GM10266 (cell line): Measurements from ENCODE around the gene UGCG.
"Not testable (repeated sequence)": the region's sequence is repeated elsewhere in the genome, so short reads cannot be mapped to it uniquely, and the experiment has no call there.

ENCODE experiments used
- DNase-seq: peaks from one replicate; pipeline ENCODE4 v3.0.0; 2012; ENCODE audit errors: extremely low spot score
- TF ChIP-seq, protein P1 (sequence below): IDR thresholded peaks from 2 replicates; pipeline ENCODE4 v1.5.1; 2012; ENCODE audit warnings: mild to moderate bottlenecking, low read depth; ENCODE audit not compliant: control insufficient read depth, insufficient read depth; ENCODE audit errors: missing control alignments

The UGCG gene

DNA sequence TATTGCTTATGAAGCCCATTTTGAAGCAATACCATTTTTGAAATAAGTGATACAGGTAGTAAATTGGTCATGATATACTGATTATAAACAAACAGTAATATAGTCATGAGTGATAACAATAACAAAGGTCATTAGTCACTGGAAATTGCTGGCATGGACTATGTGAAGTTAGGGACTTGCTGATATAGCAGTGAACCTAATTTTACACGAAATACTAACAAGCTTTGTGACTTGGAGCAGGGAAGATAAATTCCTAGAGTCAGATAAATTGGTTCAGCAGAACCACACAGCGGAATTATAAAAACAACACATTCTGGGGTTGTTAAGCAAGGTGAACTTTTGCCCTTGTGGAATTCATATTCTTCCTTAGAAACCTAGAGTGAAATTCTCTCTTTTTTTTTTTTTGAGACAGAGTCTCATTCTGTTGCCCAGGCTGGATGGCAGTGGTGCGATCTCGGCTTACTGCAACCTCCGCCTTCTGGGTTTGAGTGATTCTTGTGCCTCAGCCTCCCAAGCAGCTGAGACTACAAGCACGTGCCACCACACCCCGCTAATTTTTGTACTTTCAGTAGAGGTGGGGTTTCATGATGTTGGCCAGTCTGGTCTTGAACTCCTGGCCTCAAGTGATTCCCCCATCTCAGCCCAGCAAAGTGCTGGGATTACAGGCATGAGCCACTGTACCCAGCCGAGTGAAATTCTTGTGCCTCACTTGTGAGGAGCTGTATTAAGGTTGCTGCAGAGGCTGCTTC, 6.0 kb downstream of the UGCG start:
- TF ChIP-seq, protein P1, sequence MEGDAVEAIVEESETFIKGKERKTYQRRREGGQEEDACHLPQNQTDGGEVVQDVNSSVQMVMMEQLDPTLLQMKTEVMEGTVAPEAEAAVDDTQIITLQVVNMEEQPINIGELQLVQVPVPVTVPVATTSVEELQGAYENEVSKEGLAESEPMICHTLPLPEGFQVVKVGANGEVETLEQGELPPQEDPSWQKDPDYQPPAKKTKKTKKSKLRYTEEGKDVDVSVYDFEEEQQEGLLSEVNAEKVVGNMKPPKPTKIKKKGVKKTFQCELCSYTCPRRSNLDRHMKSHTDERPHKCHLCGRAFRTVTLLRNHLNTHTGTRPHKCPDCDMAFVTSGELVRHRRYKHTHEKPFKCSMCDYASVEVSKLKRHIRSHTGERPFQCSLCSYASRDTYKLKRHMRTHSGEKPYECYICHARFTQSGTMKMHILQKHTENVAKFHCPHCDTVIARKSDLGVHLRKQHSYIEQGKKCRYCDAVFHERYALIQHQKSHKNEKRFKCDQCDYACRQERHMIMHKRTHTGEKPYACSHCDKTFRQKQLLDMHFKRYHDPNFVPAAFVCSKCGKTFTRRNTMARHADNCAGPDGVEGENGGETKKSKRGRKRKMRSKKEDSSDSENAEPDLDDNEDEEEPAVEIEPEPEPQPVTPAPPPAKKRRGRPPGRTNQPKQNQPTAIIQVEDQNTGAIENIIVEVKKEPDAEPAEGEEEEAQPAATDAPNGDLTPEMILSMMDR, result no peak
- DNase-seq, result no peak

DNA sequence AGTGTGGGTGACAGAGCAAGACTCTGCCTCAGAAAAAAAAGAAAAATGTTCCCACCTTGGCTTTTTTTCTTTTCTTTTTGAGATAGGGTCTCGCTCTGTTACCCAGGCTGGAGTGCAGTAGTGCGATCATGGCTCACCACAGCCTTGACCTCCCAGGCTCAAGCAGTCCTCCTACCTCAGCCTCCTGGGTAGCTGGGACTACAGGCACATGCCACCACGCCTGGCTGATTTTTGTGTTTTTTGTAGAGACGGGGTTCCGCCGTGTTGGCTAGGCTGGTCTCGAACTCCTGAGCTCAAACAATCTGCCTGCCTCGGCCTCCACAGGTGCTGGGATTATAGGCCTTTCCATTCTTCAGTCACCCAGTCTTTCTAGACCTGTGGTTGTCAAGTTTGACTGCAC, 6.9 kb downstream of the UGCG start:
- not testable (repeated sequence) for DNase-seq

DNA sequence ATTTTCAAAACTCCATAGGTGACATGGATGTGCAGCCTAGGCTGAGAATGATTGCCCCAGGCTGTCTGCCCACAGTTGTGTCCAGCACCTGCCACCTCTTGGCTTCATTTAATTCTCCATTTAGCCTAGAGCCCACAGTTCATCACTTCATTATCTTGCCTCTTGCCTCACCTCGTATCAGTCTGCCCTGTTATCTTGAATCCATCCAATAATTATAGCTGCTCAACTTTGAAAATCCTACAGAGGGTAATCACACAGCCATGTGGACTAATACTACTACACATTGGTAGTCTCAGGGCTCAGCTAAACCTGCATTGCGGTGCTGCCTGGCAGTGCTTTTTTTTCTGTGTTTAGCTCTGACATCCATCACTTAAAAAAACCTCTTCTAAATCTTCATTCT, 7.4 kb downstream of the UGCG start:
- TF ChIP-seq, protein P1, result no peak
- DNase-seq, result no peak

DNA sequence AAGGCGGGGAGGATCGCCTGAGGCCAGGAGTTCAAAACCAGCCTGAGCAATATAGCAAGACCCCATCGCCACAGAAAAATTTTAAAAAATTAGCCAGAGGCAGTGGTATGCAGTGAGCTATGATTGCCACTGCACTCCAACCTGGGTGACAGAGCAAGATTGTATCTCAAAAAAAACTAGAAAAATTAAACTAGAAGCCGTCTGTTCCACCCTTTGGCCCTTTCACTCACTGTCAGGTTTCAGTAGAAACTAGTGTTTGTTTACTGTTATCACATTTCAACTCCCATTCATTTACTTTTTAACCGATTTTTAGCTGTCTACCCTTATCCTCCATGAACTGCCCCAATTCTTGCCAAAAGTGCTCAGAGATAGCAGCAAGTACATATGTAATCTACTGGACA, 8.3 kb downstream of the UGCG start:
- no peak for DNase-seq
- TF ChIP-seq, protein P1, result no peak

DNA sequence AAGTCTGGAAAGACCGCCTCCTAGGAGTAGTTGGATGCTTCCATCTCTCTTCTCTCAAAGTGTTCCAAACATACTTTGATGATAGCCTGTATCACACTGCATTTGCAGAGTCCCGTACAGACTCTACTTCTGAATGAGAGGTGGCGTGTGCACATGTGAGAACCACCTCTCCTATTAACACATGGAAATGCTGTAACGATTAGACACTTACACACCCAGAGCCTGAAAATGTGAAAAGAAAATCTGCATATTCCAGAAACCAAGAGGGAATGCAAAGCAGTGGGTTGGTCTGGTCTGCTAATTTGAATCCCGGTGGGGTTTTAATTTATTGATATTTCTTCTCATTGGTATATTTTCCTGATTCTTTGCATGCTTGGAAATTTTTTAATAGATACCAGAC, 10.5 kb downstream of the UGCG start:
- TF ChIP-seq, protein P1, result no peak
- no peak for DNase-seq

DNA sequence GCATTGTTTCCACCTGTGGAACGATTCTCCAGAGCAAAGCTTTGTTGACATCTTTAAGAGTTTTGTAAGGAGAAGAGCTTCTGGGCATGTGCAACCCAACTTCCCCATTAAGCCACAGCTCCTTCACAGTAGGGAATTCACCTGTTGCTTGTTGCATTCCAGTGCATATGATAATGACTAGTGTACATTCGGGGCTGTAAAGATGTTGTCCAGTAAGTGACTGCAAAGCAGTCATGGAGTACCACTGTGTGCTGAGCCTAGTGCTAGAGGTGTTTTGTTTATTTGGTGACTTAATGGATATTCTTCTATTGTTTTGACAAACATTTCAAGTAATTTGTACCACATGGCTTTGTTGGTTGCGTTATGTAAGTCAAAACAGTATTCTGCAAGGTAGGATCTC, 12.8 kb downstream of the UGCG start:
- DNase-seq, result no peak
- TF ChIP-seq, protein P1, result no peak

DNA sequence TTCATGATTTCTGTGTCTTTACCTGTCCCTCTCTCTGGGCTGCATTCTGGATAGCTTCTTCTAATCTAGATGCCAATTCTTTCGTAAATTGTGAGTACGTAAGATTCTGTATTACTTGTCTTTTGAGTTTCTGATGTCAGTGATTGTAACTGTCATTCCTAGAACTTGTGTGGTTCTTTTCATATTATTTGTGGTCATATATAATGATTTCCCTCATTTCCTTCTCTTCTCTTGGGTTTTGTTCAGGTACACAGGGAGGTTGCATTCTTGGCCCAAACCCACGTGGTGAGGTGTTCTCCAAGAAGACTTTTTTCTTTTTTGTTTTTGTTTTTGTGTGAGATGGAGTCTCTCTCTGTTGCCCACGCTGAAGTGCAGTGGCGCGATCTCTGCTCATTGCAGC, 13.8 kb downstream of the UGCG start:
- TF ChIP-seq, protein P1, result no peak
- DNase-seq, result no peak

DNA sequence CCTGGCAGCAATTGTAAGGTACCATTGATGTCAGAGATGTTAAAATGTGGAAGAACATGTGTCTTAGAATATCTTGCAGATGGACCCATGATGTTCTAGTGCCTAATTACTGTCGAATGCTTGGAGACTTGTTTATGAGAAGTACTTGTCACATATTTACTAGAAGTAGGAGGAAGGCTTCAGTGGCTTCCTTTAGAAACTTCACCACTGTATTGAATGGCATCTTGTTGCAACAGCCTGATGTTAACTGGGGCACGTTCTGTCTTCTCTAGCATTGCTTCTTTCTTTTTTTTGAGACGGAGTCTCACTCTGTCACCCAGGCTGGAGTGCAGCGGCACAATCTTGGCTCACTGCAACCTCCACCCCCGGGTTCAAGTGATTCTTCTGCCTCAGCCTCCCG, 16.5 kb downstream of the UGCG start:
- TF ChIP-seq, protein P1, result no peak
- no peak for DNase-seq
